Measurements from ENCODE around the gene NSG1.
"Not testable (repeated sequence)": the region's sequence is repeated elsewhere in the genome, so short reads cannot be mapped to it uniquely, and the experiment has no call there.

NSG1 gene

DNA sequence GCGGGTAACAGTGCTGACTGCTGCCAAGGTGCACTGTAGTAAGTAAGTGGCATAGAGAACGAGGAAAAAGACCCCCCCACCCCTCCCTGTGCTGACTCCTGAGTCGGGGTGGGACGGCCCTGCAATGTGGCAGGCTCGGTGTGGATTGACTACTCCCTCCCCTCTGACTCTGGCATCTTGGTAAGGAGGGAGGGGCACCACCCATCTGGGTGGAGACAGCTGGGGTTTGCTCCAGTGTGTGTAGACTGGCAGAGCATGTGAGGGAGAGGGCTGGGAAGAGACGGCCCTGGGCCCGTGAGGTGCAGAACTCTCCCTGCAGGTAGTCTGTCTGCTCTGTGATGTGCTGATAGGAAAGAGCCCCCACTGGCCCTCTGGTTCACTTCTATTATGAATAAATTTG lies 31.0 kb downstream of the NSG1 start:
- DNase-seq, result no peak

DNA sequence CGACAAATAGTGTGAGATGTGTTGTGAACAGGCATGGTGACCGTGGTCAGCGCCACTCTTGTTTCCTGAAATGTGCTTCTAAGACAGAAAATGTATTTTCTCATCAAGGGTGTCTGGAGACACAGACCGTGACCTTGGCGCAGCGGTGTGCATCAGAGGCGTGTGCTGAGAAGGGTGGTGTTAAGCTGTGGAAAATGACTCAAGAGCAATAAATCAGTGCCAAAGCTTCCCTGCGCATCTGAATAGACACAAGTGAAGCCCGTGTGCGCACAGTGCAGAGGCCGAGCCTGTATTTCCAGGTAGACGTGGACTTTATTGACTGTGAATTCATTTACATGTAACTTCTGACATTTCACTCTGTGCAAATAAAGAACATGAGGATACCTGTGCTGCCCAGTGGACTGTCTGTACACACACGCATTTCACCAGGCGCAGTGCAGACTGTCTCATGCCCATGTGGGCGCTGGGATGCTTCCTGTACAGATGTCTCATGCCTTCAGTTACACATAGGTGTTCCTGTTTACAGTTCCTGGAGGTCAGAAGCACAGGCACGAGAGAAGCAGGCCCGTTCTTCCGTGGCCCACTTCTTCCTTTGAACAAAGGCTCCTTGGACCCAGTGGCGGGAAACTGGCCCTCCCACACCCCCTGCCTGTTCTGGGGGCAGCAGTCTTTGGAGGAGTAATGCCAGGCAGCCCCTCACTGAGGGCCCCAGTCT lies 31.9 kb downstream of the NSG1 start:
- no peak for DNase-seq

- no peak for DNase-seq
Measured at GRCh38 chr4:4419896-4420295, 33.0 kb downstream of the NSG1 start.

DNA sequence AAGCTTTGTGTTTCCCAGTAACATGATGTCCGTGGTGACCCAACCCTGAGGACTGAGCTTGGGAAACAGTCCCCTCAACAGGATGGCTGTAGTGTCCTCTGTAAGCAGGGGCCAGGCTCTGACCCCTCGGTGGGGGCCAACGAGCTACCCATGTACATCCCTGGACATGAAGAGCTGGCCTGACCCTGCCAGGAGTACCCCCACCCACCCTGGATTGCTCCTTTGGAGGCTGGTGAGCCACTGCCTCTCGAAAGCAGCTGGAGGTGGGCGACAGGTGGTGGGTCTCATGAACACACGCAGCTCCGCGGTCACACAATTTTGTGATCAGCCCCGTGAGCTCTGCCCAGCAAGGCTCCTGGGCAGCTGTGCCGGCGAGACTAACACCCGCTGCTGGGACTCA lies 33.5 kb downstream of the NSG1 start:
- no peak for DNase-seq

DNA sequence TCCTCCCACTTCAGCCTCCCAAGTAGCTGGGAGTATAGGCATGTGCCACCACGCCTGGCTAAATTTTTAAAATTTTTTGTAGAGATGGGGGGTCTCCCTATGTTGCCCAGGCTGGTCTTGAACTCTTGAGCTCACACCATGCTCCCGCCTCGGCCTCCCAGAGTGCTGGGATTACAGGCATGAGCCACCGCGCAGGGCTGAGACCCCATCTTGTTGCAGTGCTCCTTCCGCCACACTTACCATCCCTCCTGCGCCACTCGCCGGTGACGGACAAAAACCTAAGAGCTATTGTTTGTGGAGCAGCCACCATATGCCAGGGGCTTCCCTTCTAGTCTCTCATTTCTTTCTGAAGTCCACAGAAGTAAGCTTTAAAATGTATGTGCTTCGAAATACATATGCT lies 34.5 kb downstream of the NSG1 start:
- DNase-seq, result no peak

GRCh38 chr4:4422117-4422516 lies 35.2 kb downstream of the NSG1 start:
- not testable (repeated sequence) for DNase-seq

GRCh38 chr4:4422856-4423499 lies 36.1 kb downstream of the NSG1 start:
- no peak for DNase-seq

GRCh38 chr4:4423706-4424498 lies 37.0 kb downstream of the NSG1 start:
- no peak for DNase-seq

DNA sequence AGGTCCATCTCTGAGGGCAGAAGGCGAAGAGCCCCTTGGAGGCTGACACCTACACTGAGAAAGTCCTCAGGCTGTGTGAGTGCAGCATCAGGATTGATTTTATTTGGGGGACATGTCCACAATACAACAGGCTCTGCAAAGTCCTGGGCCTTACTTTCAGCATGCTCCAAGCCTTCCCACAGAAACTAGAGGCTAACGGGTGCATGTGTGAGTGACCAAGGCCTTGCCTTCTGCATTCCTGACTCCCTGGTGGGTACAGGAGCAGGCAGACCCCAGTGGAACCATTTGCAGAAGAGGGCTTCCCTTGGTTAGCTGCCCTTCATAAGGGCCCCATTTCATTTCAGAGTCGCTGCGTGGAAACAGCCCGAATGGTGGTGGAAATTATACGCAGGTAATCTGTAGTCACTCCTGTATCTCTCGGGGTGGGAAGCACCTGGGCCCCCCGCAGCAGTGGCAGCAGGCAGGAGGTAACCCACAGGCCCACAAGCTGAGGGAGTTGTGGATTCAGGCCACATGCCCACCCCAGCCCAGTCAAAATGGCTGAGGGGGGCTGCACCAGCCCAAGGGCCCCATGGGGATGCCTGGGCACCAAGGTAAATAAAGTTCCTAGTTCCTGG lies 37.7 kb downstream of the NSG1 start:
- DNase-seq, result no peak

DNA sequence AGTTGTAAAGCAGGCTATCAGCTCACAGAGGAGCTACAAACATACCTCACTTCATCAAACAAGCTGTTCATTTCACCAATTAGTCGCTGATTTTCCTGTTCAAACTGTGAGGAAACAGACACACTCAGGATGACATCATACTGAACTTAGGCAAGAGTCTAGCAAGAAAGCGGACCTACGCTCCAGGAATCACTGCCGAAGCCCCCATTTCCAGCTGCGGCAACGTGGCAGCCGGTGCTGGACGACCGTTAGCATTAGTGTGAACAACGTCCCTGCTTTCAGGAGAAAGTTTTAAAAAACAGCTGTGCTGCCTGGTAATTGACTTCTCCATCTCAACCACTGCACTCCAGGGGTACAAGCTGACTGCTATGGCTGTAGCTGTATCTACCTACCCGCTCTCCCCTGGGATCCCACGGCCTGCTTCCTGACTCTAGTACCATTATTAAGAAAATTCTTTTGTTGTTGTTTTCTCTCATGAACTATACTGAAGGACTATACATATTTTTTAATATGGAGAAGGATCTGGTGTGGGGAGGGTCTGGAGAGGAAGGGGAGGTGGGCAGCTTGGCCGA lies 38.3 kb downstream of the NSG1 start:
- DNase-seq, result no peak

DNA sequence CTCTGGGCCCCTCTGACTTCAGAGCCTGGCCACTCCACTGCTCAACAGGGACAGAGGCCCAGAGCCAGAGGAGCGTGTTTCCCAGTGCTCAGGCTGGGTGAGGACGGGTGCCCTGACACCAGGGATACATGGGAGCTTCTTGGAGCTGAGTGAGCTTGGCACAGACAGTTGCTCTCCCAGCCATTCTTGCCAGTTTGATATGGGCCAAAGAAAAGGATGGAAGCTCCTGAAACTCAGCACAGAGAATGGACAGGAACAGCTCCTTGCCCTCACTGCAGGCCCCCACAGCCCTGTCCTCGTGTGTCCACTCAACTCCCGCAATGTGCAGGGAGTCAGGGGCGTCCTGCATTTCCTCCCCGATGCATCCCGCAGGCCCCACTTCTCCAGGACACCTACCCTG lies 38.8 kb downstream of the NSG1 start:
- DNase-seq, result no peak

DNA sequence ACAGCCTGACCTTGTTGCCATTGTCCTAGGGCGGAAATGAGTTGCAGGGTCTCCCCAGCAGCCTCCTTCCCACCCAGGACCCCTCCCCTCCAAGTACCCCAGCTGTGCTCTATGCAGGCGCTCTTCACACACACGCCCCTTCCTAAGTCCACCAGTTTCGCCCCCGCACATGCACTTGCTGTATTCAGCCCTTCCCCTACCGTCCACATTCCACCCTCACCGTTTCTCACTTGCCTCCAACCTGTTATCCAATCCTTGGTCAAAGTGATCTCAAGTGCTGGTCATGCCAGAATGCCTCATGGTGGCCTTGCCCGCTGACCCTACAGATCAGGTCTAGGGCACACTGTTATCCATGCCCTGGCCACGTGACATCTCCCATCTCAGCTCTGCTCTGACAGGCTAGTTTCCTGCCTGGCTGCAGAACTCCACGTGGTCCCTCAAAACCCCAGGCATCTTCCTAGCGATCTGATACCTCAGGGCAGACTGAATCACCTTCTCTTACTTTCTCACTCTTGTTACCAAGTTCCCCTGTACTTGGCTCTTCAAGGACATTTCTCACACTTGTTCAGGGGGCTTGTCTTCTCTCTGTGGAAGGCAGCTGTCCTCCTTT lies 39.7 kb downstream of the NSG1 start:
- DNase-seq, result no peak

DNA sequence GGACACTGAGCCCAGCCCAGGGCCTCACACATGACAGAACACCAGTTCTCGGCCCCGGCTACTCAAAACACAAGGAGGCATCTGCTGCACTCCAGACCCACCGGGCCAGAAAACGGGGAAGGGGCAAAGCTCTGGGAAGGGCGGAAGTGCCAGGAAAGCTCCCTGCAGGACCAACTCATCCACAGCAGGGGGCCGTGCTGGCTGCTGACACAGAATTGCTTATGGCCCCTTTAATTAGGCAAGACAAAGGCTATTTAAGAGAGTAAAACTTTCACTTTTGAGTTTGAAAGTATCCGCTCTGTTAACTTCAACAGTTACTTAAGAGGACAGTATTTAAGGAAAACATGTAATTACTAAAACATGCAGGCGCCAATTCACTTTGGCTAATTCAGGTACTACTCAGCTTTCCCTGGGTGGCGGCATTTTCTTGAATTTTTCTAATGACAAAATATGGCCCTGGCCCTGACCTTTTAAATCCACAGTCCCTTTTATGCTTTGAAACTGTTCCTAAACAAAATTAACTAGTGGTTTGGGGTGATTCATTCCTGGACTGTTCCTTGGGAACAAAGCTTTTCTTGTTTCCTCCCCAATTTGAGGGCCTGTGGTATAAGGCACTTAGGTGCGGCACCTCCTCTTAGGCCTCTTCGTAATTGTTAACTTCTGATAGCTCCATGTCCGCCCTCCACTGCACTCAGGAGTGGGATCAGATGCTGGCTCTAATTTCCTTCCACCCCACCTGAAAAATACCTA lies 40.4 kb downstream of the NSG1 start:
- no peak for DNase-seq

DNA sequence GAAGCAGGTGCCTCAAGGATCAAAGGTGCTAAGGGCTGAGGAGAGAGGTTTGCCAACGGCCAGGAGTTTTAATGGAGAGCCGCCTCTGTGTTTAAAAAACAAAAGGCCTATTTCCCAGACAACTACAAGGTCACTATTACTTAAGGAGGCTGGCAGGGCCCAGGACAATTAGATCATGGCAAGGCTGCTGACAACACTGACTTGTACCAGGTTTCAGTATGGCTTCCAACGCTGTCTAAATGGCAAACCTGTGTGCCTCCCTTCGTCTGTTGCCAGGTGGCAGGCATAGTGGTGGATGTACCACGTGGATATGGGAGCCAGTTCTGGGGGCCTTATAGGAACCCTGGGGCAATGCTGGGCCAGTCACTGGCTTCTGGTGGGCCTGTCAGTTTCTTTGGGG lies 41.0 kb downstream of the NSG1 start:
- no peak for DNase-seq

DNA sequence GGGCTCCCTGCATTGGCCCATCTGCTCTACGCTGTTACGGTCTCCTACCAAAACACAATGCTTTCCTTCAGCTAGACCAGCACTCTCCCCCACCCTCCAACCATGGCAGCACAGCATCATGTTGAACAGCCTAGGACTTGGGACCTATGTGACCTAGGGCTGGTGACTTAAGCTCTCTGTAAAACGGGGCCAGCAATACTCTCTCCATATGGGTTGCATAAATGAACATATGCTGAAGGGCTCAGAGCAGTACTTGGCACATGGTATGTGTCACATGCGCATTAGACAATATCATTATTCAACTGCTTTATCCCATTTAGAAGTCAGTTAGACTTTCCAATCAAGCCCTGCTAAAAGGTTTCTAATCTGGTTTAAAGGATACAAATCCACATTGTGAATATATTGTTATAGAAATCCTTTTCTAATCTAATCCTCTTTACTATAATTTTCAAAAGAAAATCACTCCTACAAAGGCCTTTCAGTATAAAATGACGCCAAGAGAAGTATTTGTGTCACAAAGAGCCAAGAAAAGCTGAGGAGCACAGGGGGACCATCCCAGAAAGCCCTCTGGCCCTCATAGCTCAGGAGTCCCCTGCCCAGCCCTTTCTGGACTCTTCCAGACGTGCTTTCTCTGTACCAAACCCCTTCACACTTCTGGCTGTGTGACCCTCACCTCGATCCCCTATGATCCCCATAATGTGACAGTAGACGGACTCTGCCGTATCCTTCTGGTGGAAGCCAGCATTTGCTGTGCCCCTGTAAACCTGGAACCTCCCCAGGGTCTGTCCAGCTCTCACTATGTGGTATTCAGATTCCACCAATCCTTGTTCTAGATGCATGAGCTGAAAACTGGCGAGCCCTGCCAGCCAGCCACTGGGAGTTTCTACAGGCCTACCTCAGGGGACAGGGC lies 42.3 kb downstream of the NSG1 start:
- DNase-seq, result no peak

GRCh38 chr4:4430492-4431195 lies 43.7 kb downstream of the NSG1 start:
- DNase-seq, result peak; percentile 16

- no peak for DNase-seq
Measured at GRCh38 chr4:4432341-4433125, 45.6 kb downstream of the NSG1 start.

- DNase-seq, result no peak
Measured at GRCh38 chr4:4433941-4434340, 47.0 kb downstream of the NSG1 start.

DNA sequence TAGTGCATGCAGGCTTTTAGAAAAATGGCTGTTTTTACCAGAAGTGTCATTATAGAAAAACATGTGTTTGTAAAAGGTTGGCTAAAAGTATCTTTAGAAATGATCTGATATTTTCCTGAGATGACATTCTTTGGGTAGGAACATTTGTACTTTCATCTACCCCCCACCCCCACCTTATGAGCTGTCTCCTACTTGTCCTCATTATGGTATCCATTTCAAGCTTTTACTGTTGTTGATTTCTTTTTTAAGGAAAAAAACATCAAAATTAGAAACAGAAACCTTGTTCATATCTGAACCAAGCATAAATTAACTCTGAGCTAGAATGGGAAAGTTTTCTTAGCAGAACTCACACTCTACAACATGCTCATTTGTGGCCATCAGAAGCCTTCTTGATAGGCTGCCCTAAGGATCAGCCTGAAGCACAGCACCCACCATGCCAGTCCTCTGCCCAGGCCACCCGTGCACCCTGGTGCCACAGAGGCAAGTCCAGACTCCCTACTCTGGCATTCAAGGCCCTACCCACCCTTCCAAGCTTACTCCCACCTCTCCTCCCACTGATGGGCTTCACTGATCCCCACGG lies 49.4 kb downstream of the NSG1 start:
- no peak for DNase-seq
